B cell (primary cell): ENCODE data around the gene RNF19B.

Source experiments
- EZH2 ChIP-seq: IDR thresholded peaks from 2 replicates; pipeline ENCODE4 v1.6.1; 2012; ENCODE audit warnings: borderline replicate concordance, low read depth, mild to moderate bottlenecking, moderate library complexity, low read length; ENCODE audit not compliant: insufficient read depth, poor library complexity, severe bottlenecking
- TF ChIP-seq, protein P1 (sequence below): fragments of 200-600 bp; IDR thresholded peaks from one replicate; pipeline ENCODE4 v1.8.0; 2022; ENCODE audit warnings: antibody characterized with exemption, mild to moderate bottlenecking

DNA sequence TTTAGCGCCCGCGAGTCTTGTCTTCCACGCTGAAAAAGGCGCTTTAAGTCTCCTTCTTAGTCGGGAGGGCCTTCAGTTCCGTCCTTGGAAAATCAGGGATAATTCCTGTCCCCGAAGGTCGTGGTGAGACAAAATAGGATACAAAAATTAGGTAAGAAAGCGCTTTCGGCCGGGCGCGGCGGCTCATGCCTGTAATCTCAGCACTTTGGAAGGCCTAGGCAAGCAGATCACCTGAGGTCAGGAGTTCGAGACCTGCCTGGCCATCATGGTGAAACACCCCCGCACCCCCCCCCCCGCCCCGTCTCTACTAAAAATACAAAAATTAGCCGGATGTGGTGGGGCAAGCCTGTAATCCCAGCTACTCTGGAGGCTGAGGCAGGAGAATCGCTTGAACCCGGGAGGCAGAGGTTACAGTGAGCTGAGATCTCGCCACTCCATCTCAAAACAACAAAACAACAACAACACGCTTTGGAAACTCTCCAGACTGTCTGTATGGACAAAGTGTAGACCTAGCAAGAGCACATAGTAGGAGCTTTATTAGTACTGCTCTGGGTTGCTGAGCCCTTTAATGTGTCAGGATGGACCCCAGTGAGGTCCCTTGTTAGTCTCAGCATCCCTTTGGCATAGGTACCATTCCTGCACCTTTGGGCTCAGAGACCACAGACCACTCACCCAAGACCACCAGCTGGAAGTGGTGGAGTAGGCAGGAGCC, 62.6 kb downstream of the RNF19B start:
- TF ChIP-seq, protein P1, sequence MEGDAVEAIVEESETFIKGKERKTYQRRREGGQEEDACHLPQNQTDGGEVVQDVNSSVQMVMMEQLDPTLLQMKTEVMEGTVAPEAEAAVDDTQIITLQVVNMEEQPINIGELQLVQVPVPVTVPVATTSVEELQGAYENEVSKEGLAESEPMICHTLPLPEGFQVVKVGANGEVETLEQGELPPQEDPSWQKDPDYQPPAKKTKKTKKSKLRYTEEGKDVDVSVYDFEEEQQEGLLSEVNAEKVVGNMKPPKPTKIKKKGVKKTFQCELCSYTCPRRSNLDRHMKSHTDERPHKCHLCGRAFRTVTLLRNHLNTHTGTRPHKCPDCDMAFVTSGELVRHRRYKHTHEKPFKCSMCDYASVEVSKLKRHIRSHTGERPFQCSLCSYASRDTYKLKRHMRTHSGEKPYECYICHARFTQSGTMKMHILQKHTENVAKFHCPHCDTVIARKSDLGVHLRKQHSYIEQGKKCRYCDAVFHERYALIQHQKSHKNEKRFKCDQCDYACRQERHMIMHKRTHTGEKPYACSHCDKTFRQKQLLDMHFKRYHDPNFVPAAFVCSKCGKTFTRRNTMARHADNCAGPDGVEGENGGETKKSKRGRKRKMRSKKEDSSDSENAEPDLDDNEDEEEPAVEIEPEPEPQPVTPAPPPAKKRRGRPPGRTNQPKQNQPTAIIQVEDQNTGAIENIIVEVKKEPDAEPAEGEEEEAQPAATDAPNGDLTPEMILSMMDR = no peak
- peak; percentile 48 for TF ChIP-seq EZH2
